ENCODE measurements around the gene CFL2.

DNA sequence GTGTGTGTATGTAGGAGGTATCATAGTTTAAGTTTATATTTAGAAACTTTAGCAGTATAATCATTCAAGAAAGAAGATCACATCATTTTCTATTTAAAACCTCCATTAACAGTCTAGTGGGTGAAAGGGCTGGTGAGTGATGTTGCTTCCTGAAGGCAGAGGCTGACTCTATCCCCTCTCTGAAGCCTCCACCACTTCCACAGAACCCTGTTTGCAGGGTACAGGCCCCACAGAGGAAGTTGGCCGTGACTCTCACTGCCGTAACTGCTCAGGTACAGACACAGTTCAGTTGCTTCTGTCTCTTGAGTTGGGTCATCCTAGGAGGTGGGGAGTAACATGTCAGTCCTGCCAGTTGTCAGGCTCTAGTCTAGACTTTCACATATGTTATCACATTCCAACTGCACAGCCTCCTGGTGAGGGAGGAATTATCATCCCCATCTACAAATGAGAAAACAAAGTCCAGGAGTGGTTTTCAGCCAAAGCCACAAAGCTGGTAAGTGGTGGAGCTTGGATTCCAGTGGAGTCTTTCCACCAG lies 31.5 kb downstream of the CFL2 start:
- TF ChIP-seq, protein P1, sequence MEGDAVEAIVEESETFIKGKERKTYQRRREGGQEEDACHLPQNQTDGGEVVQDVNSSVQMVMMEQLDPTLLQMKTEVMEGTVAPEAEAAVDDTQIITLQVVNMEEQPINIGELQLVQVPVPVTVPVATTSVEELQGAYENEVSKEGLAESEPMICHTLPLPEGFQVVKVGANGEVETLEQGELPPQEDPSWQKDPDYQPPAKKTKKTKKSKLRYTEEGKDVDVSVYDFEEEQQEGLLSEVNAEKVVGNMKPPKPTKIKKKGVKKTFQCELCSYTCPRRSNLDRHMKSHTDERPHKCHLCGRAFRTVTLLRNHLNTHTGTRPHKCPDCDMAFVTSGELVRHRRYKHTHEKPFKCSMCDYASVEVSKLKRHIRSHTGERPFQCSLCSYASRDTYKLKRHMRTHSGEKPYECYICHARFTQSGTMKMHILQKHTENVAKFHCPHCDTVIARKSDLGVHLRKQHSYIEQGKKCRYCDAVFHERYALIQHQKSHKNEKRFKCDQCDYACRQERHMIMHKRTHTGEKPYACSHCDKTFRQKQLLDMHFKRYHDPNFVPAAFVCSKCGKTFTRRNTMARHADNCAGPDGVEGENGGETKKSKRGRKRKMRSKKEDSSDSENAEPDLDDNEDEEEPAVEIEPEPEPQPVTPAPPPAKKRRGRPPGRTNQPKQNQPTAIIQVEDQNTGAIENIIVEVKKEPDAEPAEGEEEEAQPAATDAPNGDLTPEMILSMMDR (IDR thresholded peaks at IDR 0.05) = no peak
- TF ChIP-seq POLR2A (IDR thresholded peaks at IDR 0.05) = no peak
